ENCODE data around the gene MIGA1.
"Not testable (repeated sequence)": the region's sequence is repeated elsewhere in the genome, so short reads cannot be mapped to it uniquely, and the experiment has no call there.

GRCh38 chr1:77809787-77810462, 30.5 kb downstream of the MIGA1 start:
- TF ChIP-seq CTCF, POLR2A (IDR thresholded peaks at IDR 0.05): not testable (repeated sequence)
